Hepatocyte (in vitro differentiated cells): Measurements from ENCODE around the gene SLC25A13. TPM values are rescaled to one million over a fixed set of nuclear protein-coding genes. Genes with fewer than 3 reads are reported as not detected.

Experiments
- DNase-seq: peaks from one replicate; pipeline ENCODE4 v3.0.0-alpha.2; 2016; ENCODE audit warnings: low spot score
- H2AFZ ChIP-seq: fragments of 200-600 bp; sonication (generic); 2 replicates; pipeline ENCODE4 v1.6.0; 2016; ENCODE audit warnings: antibody characterized with exemption, mild to moderate bottlenecking
- H3K27ac ChIP-seq: fragments of 200-600 bp; sonication (generic); 2 replicates; pipeline ENCODE4 v1.5.1; 2016; ENCODE audit warnings: mild to moderate bottlenecking
- H3K27me3 ChIP-seq: fragments of 200-600 bp; sonication (generic); 2 replicates; pipeline ENCODE4 v1.6.1; 2016
- H3K36me3 ChIP-seq: fragments of 200-600 bp; sonication (generic); replicated peaks from 2 replicates; pipeline ENCODE4 v1.5.1; 2016; ENCODE audit warnings: low read depth; ENCODE audit not compliant: insufficient read depth
- H3K4me1 ChIP-seq: fragments of 200-600 bp; sonication (generic); 2 replicates; pipeline ENCODE4 v1.5.1; 2016; ENCODE audit warnings: mild to moderate bottlenecking, moderate library complexity; ENCODE audit not compliant: insufficient read depth
- H3K4me2 ChIP-seq: fragments of 200-600 bp; sonication (generic); 2 replicates; pipeline ENCODE4 v1.6.0; 2016
- H3K4me3 ChIP-seq: fragments of 200-600 bp; sonication (generic); 2 replicates; pipeline ENCODE4 v1.5.1; 2016; ENCODE audit warnings: mild to moderate bottlenecking
- H3K79me2 ChIP-seq: fragments of 200-600 bp; sonication (generic); 2 replicates; pipeline ENCODE4 v1.6.0; 2017; ENCODE audit warnings: mild to moderate bottlenecking
- H3K9me2 ChIP-seq: fragments of 200-600 bp; sonication (generic); replicated peaks from 2 replicates; pipeline ENCODE4 v1.6.0; 2017; ENCODE audit warnings: mild to moderate bottlenecking; ENCODE audit not compliant: insufficient read depth
- H3K9me3 ChIP-seq: fragments of 200-600 bp; sonication (generic); 2 replicates; pipeline ENCODE4 v1.5.1; 2016; ENCODE audit warnings: low read depth, mild to moderate bottlenecking
- H4K20me1 ChIP-seq: fragments of 200-600 bp; sonication (generic); 2 replicates; pipeline ENCODE4 v1.6.0; 2016; ENCODE audit warnings: mild to moderate bottlenecking; ENCODE audit not compliant: insufficient read depth, poor library complexity, severe bottlenecking
- CTCF ChIP-seq: fragments of 200-600 bp; sonication (generic); IDR thresholded peaks from 2 replicates; pipeline ENCODE4 v1.5.1; 2016; ENCODE audit warnings: antibody characterized with exemption, mild to moderate bottlenecking; ENCODE audit not compliant: poor library complexity
- EZH2 ChIP-seq: fragments of 200-600 bp; sonication (generic); IDR thresholded peaks from 2 replicates; pipeline ENCODE4 v1.6.1; 2016; ENCODE audit warnings: antibody characterized with exemption, mild to moderate bottlenecking, borderline replicate concordance
- EZH2phosphoT487 ChIP-seq: fragments of 200-600 bp; sonication (generic); IDR thresholded peaks from one replicate; pipeline ENCODE4 v1.6.1; 2018; ENCODE audit warnings: antibody characterized with exemption, mild to moderate bottlenecking, low read depth, moderate library complexity; ENCODE audit not compliant: unreplicated experiment, severe bottlenecking
- WGBS: methylation state at CpG from one replicate; pipeline ENCODE4 v1.1.6; 2016; ENCODE audit warnings: low lambda C conversion rate; ENCODE audit errors: missing lambda C conversion rate; 5-methylcytosine and 5-hydroxymethylcytosine counted together
- polyA plus RNA-seq: library from polyadenylated mRNA; unstranded; fragments of >200 nt; fragmentation: Nextera tagmentation; extraction: Ambion mirVana; gene quantifications from 2 replicates; pipeline ENCODE4 v1.2.1, GENCODE V29; 2016
- total RNA-seq: library from RNA; depleted of rRNA; stranded (reverse); fragments of >200 nt; gene quantifications from 2 replicates; pipeline ENCODE4 v1.2.3, GENCODE V29; 2014

SLC25A13 gene
- total and polyA plus RNA-seq, 2 experiments from 2014 or later, result 37.5 to 55.1 TPM

GRCh38 chr7:96080027-96080426, 241.9 kb downstream of the SLC25A13 start:
- Histone ChIP-seq H3K36me3 (no peaks in the 10 kb centered on the region), H3K4me3 (no peak overlapping the region), H3K9me2 (no peaks in the 10 kb centered on the region), H4K20me1 (no peaks in the 10 kb centered on the region), H3K27me3 (peaks cover 10% of the 10 kb centered on the region), H3K79me2 (no peaks in the 10 kb centered on the region), H3K4me1 (no peaks in the 10 kb centered on the region), H3K4me2 (no peak overlapping the region), H3K27ac (no peak overlapping the region), H2AFZ (no peak overlapping the region), H3K9me3 (no peaks in the 10 kb centered on the region)
- TF ChIP-seq CTCF (no peak), EZH2phosphoT487 (no peak), EZH2 (no peak)
- 86% methylated on average over 6 of the region's 6 CpGs for WGBS
- no peak for DNase-seq

GRCh38 chr7:96076350-96076707, 245.6 kb downstream of the SLC25A13 start:
- H3K36me3 ChIP-seq, result no peaks in the 10 kb centered on the region
- H3K27ac ChIP-seq, result peak overlapping the region; percentile 74
- H3K27me3 ChIP-seq, result peaks cover 10% of the 10 kb centered on the region
- H3K4me2 ChIP-seq, result peak overlapping the region; percentile 89
- peak overlapping the region; percentile 75 for H2AFZ ChIP-seq
- TF ChIP-seq EZH2phosphoT487 (no peak), EZH2 (no peak), CTCF (no peak)
- H4K20me1 ChIP-seq, result no peaks in the 10 kb centered on the region
- WGBS, result 15% methylated on average over 10 of the region's 10 CpGs
- no peaks in the 10 kb centered on the region for H3K4me1 ChIP-seq
- H3K79me2 ChIP-seq, result no peaks in the 10 kb centered on the region
- H3K4me3 ChIP-seq, result peak overlapping the region; percentile 47
- no peak for DNase-seq
- no peaks in the 10 kb centered on the region for H3K9me2 ChIP-seq
- H3K9me3 ChIP-seq, result no peaks in the 10 kb centered on the region

GRCh38 chr7:96075510-96076349, 246.2 kb downstream of the SLC25A13 start:
- Histone ChIP-seq H3K9me3 (no peaks in the 10 kb centered on the region), H3K27me3 (peaks cover 10% of the 10 kb centered on the region), H3K36me3 (no peaks in the 10 kb centered on the region), H2AFZ (peak overlapping the region; percentile 75), H3K9me2 (no peaks in the 10 kb centered on the region), H3K4me3 (peak overlapping the region; percentile 47), H3K79me2 (no peaks in the 10 kb centered on the region), H3K4me2 (peak overlapping the region; percentile 89), H3K4me1 (no peaks in the 10 kb centered on the region), H3K27ac (peak overlapping the region; percentile 74), H4K20me1 (no peaks in the 10 kb centered on the region)
- WGBS, result under 1% methylated on average over 40 of the region's 47 CpGs
- peak; percentile 87 for DNase-seq
- TF ChIP-seq CTCF, result peak; percentile 97
- no peak for TF ChIP-seq EZH2phosphoT487
